Psoas muscle (tissue), 8 donors: ENCODE results near the gene PREP. TPM values are rescaled to one million over a fixed set of nuclear protein-coding genes. Genes with fewer than 3 reads are reported as not detected.
"Not testable (repeated sequence)": the region's sequence is repeated elsewhere in the genome, so short reads cannot be mapped to it uniquely, and the experiment has no call there.

Source experiments
- ATAC-seq, 4 donors: fragments of 200-7000 bp; cut with Tn5 transposase; one replicate each; pipeline ENCODE4 v1.9.1; 2020; ENCODE audit warnings: moderate library complexity in 3 of 4, mild to moderate bottlenecking in 2 of 4
- DNase-seq, 2 donors: peaks; one replicate each; pipeline ENCODE4 v3.0.0-alpha.2; 2020
- H3K27ac ChIP-seq: fragments of 200-600 bp; one replicate; pipeline ENCODE4 v1.8.0; 2022
- H3K27me3 ChIP-seq, 3 donors: fragments of 200-600 bp in 1 of 3; one replicate each; pipeline versions ENCODE4 v1.6.1 to v1.8.0; 2013 to 2022; ENCODE audit warnings: low read length in 2 of 3, mild to moderate bottlenecking in 2 of 3, moderate library complexity in 1 of 3; ENCODE audit not compliant: insufficient read depth in 3 of 3
- H3K36me3 ChIP-seq, 2 donors: fragments of 200-600 bp in 1 of 2; one replicate each; pipeline versions ENCODE4 v1.6.1 to v1.8.0; 2013 to 2022; ENCODE audit warnings: low read depth in 1 of 2, mild to moderate bottlenecking in 1 of 2, moderate library complexity in 1 of 2; ENCODE audit not compliant: insufficient read depth in 1 of 2
- H3K4me1 ChIP-seq: fragments of 200-600 bp; one replicate; pipeline ENCODE4 v1.8.0; 2022
- H3K4me3 ChIP-seq: fragments of 200-600 bp; one replicate; pipeline ENCODE4 v1.8.0; 2022; ENCODE audit warnings: mild to moderate bottlenecking
- H3K9me3 ChIP-seq: fragments of 200-600 bp; one replicate; pipeline ENCODE4 v1.8.0; 2022
- WGBS, 3 donors: extraction: QIAGEN DNeasy Blood & Tissue Kit; methylation state at CpG; one replicate each; pipeline versions ENCODE4 v1.1.6 to v1.1.7; 2013; 5-methylcytosine and 5-hydroxymethylcytosine counted together
- intact Hi-C, 2 donors: fragments of 100-400 bp; cut with DNase I; formaldehyde crosslinking; loops; one replicate each; pipeline versions ENCODE4 v1.11.0 to v1.14.2; 2022
- polyA plus RNA-seq, 3 donors: library from polyadenylated mRNA; stranded (reverse); fragments of 200-250 nt; gene quantifications; one replicate each; pipeline ENCODE4 v1.2.3, GENCODE V29; 2013
- total RNA-seq, 4 donors: library from RNA; stranded (reverse); fragmentation: NEBNext Ultra II Directional in 2 of 4; extraction: Animal tissue kit (Norgen Biotek cat#: 25700) in 2 of 4; gene quantifications; one replicate each; pipeline versions ENCODE4 v1.2.1 to v1.2.4, GENCODE V29; 2021 to 2023
- TF ChIP-seq, protein P1 (sequence below): fragments of 200-600 bp; IDR thresholded peaks from one replicate; pipeline ENCODE4 v1.8.0; 2022; ENCODE audit warnings: antibody characterized with exemption
- donor health status: healthy with polysubstance abuse.
- donor health status: DM: no; HTN: no; CAD: no; lungs with moderate emphysema.
- donor health status: Bipolar disorder and iron deficiency.
- donor health status: healthy.
- donor health status: DM: yes; HTN: yes; CAD: no.
- donor health status: DM: no; HTN: no; CAD: no.
- donor health status: DM: no; HTN: no; CAD: no.
- donor health status: DM: yes; HTN: yes; CAD: no.

PREP gene
- total and polyA plus RNA-seq, 7 donors = 31.4 to 67.0 (median 50.1) TPM

- Histone ChIP-seq H3K27me3 (peaks cover 0 to 3% (median 0%) of the 10 kb centered on the region in 3 donors), H3K4me1 (no peaks in the 10 kb centered on the region), H3K27ac (no peak overlapping the region), H3K4me3 (no peak overlapping the region), H3K36me3 (no peaks in the 10 kb centered on the region), H3K9me3 (no peaks in the 10 kb centered on the region)
- TF ChIP-seq, protein P1, sequence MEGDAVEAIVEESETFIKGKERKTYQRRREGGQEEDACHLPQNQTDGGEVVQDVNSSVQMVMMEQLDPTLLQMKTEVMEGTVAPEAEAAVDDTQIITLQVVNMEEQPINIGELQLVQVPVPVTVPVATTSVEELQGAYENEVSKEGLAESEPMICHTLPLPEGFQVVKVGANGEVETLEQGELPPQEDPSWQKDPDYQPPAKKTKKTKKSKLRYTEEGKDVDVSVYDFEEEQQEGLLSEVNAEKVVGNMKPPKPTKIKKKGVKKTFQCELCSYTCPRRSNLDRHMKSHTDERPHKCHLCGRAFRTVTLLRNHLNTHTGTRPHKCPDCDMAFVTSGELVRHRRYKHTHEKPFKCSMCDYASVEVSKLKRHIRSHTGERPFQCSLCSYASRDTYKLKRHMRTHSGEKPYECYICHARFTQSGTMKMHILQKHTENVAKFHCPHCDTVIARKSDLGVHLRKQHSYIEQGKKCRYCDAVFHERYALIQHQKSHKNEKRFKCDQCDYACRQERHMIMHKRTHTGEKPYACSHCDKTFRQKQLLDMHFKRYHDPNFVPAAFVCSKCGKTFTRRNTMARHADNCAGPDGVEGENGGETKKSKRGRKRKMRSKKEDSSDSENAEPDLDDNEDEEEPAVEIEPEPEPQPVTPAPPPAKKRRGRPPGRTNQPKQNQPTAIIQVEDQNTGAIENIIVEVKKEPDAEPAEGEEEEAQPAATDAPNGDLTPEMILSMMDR = peak; percentile 68
- WGBS, 3 donors = 14 to 21% (median 15%) methylated on average over 7 of the region's 7 CpGs
- ATAC-seq (peak; percentile 61 to 85 (median 66)), DNase-seq (peak in 1 of 2 donors; percentile 21)
- intact Hi-C loops = no loop called here
Measured at GRCh38 chr6:105424175-105424783, 21.4 kb upstream of the PREP start.

DNA sequence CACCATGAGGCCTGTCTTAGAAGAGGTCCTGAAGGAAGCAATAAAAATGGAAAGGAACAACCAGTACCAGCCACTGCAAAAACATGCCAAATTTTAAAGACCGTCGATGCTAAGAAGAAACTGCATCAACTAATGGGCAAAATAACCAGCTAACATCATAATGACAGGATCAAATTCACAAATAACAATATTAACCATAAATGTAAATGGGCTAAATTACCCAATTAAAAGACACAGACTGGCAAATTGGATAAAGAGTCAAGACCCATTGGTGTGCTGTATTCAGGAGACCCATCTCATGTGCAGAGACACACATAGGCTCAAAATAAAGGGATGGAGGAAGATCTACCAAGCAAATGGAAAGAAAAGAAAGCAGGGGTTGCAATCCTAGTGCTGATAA lies 14.1 kb upstream of the PREP start:
- H3K4me1 ChIP-seq, H3K4me3 ChIP-seq, intact Hi-C loops, H3K36me3 ChIP-seq, DNase-seq, ATAC-seq, H3K27ac ChIP-seq, H3K27me3 ChIP-seq: not testable (repeated sequence)
- H3K9me3 ChIP-seq = peaks cover 11% of the 10 kb centered on the region
- WGBS, 3 donors = 91 to 97% (median 92%) methylated on average over 2 of the region's 2 CpGs

DNA sequence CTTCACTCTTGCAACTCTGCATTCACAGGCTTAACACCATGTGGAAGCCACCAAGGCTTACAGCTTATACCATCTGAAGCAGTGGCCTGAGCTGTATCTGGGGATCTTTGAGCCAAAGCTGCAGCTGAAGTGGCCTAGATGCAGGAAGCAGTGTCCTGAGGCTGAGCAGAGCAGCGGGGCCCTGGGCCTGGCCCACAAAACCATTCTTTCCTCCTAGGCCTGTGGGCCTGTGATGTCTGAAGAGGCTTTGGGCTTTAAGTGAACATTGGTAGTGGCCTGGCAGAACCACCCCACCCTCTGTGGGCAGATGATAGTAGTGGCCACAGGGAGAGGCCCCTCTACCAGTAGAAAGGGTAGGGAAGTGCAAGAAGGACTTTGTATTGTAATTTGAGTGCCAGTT lies 6.9 kb upstream of the PREP start:
- TF ChIP-seq, protein P1 = no peak

DNA sequence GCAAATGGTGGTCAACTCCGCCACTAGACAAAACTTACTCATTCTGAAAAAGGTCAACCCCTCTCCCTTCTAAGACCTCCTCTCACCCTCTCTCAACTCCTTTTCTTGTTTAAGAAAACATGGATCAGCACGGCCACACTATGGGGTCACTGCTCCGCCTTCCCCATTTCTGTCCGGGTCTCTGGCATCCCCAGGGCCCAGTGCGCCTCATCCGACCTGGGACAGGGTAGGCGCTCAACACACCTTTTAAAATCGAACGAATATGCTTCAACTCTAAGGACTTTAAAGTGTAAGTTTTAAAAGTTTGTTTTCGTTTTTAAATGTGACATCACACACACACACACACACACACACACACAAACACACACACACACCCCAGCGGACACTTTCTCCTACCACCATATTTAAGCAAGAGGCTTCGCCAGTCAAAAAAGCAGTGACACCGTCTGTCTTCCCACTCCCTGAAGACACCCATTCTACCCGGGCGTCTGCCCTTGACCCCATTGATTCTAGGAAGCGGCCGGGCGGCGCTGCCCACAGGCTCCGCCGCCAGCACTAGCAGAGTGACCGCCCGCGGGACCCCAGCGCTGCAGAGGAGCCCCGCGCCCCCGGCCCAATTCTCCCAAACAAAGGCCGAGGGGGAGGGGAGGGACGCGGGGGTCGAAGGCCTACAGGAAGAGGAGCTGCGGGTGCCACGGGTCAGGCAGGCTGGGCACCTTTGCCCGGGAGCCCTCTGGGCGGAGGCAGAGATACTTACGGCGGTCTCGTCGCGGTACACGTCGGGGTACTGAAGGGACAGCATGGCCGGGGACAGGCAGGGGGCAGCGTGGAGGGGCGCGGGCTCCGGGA lies 568 bp downstream of the PREP start:
- H3K4me3 ChIP-seq = peak overlapping the region; percentile 97
- peaks cover 0 to 4% of the 10 kb centered on the region in 2 donors for H3K36me3 ChIP-seq
- 4 to 5% (median 5%) methylated on average over 45 to 48 of the region's 48 CpGs for WGBS, 3 donors
- H3K9me3 ChIP-seq = no peaks in the 10 kb centered on the region
- DNase-seq = no peak
- TF ChIP-seq, protein P1 = no peak
- peak overlapping the region; percentile 95 for H3K27ac ChIP-seq
- ATAC-seq = peak; percentile 32 to 62 (median 49)
- intact Hi-C loops = loop anchor here (2.0 to 5.0 kb wide), 4 partner anchors 84 to 316 kb away; a partner anchor contains a TSS
- peaks cover 46% of the 10 kb centered on the region for H3K4me1 ChIP-seq
- H3K27me3 ChIP-seq = no peaks in the 10 kb centered on the region

More for the DNA sequence above, 6.9 kb upstream of the PREP start:
- WGBS, 3 donors = 96 to 100% (median 100%) methylated on average over 1 of the region's 1 CpG
- Histone ChIP-seq H3K36me3 (no peaks in the 10 kb centered on the region), H3K4me3 (no peak overlapping the region), H3K27ac (no peak overlapping the region), H3K27me3 (no peaks in the 10 kb centered on the region), H3K4me1 (no peaks in the 10 kb centered on the region), H3K9me3 (no peaks in the 10 kb centered on the region)
- no peak for ATAC-seq
- intact Hi-C loops = loop anchor here in 1 of 2 donors (5.0 kb wide), 1 partner anchor 312 kb away; no protein-coding TSS in a partner anchor
- DNase-seq = no peak
